DND-41 (cell line): Measurements from ENCODE around the gene HAUS7.

Experiments
- CTCF ChIP-seq: IDR thresholded peaks from 2 replicates; pipeline ENCODE4 v1.5.1; 2012; ENCODE audit warnings: borderline replicate concordance, low read length, moderate library complexity, mild to moderate bottlenecking; ENCODE audit not compliant: poor library complexity, severe bottlenecking; ENCODE audit errors: extremely low read depth
- EZH2 ChIP-seq: IDR thresholded peaks from 3 replicates; pipeline ENCODE4 v1.6.1; 2012; ENCODE audit warnings: borderline replicate concordance, low read depth, mild to moderate bottlenecking, moderate library complexity, low read length, inconsistent platforms; ENCODE audit not compliant: severe bottlenecking

GRCh38 chrX:153463031-153463430 lies 7.3 kb downstream of the HAUS7 start:
- TF ChIP-seq CTCF (no peak), EZH2 (no peak)
